D341Med (cell line): ENCODE results near the gene AGFG1.

Experiments
- DNase-seq: peaks from one replicate; pipeline ENCODE4 v3.0.0; 2012; ENCODE audit warnings: low spot score

The AGFG1 gene

DNA sequence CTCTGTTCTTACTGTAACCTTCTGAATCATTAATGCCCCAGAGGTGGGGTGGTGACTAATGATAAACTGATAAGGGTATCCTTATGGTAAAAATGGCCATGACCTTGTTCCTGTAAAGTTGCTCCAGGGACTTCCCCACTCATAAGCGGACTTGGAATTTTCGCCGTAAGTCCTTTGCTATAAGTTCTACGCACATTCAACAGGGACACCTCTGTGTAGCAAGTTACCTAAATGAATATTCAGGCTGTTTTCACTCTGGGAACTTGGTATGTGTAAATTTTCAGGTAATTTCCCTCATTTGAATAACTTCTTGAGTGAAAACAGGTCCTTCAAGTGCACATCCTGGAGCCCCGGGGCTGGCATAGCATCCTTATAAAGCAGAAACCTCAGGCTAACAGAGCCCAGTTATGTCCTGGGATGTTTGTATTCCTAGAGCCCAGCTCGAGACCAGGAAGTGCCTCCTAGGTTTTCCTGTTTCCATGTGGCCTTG, 9.4 kb upstream of the AGFG1 start:
- DNase-seq, result no peak

DNA sequence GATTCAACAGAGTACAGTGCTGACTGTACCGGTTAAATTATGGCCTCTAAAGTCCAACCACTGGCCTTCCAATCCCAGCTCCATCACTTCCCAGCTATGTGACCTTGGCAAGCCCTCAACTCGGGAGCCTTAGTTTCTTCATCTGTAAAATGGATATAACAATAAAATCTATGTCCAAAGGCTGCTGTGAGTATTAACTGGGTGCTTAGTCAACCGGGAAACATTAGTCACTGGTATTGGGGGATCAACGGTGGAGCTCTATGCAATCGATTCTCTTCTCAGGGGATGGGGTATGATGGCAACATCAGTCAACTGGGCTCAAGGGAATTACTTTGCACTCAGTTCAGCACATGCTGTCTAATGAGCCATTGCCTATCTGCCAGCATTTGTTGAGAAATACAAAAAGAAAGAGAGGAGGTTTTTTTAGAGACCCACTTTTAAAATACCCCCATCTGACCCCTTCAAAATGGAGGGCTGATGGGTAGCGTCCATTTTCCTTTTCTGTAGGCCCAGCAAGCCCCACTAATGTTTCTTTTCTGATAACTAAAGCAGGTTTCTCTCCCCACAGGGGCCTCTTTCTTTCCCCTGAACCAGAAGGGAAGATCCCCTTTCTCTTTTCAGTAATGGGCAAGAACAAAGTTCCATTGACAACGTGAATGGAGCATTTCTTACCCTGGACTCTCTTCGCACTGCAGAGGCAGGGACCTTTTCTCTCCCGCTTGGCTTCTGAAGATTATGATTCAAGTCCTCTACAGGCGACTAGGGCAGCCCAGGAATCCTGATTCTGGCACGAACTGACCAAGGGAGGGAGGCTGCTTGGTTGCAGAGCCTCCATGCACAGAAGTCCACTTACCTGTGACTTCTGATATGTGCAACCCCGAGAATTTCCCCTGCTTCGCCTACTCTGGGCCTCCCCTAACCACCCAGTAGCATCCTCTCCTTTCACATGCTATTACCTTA, 8.7 kb upstream of the AGFG1 start:
- no peak for DNase-seq

DNA sequence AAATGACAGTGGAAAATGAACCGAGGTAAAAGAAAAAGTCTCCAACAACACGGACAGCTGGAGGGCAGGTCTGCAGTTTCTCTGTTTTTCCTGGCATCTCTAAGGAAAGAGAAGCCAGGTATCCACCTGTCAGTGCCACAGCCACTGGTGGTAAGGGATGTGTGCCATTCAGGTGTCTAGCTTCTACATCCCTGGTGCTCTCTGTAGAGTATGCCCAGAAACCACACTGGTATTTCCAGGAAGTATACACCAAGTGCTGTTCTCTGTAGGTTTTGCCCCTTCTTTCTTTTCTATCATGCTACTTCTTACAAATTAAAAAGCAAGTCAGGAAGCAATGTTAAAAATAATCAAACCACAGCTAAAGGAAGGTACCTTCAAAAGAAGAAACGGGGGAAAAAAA, 7.6 kb upstream of the AGFG1 start:
- no peak for DNase-seq

DNA sequence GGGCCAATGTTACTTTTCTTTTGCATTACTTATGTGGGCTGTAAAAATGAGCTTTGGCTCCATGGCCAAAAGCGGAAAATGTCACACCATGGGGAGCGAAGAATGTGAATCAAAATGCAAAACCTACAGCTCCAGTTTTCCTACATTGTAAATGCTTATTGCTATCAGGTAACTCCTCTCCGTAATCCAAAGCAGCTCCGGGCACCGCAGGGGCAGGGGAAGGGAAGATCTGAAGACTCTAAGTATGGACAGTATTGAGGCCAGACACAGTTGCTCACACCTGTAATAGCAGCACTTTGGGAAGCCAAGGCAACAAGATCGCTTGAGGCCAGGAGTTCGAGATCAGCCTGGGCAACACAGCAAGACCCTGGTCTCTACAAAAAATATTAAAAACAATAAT, 7.1 kb upstream of the AGFG1 start:
- no peak for DNase-seq

DNA sequence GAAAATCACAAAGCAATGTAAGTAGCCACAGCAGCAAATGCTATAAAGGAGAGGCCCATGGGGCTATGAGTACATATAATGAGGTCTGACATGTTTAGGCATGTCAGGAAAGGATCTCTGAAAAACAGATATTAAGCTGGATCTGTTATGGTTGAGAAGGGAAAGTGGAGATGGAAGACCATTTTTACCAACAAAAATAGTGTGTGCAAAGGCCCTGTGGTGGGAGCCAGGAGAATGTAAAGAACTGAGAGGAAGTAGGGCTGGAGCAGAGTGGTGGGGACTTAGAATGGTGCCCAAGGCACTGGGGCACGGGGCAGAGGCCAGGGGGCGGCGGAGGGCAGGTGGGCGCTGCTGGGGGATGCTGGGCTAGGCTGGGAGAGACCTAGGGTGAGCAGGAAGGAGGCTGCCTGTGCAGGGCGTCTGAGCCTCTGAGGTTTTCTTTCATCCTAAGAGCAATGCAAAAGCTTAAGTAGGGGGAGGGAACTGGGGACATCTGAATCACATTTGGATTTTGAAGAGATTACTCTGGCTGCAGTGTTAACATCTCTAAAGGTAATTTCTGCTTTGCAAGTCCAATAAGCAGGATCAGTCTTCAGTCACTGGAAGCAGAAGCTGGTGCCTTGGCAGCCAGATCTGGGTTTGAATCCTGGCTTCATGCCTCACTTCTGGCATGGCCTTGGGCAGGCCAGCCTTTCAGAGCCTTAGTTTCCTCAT, 4.9 kb upstream of the AGFG1 start:
- no peak for DNase-seq

DNA sequence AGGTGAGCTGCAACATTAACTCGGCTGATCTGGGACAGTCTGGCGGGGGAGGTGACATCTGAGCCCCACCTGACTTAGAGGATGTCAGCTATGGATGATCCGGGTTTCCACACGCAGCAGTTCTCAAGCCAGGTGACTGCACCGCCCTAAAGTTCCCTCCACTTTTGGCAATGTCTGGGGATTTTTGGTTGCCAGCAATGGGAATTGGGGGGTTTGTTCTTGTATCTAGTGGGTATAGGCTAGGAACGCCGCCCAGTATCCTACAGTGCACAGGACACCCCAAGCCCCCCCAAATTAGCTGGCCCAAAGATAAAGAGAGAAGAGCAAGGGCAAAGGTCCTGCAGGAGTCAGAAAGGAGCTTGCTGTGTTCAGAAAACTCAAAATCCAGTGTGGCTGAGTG, 544 bp upstream of the AGFG1 start:
- DNase-seq, result no peak

DNA sequence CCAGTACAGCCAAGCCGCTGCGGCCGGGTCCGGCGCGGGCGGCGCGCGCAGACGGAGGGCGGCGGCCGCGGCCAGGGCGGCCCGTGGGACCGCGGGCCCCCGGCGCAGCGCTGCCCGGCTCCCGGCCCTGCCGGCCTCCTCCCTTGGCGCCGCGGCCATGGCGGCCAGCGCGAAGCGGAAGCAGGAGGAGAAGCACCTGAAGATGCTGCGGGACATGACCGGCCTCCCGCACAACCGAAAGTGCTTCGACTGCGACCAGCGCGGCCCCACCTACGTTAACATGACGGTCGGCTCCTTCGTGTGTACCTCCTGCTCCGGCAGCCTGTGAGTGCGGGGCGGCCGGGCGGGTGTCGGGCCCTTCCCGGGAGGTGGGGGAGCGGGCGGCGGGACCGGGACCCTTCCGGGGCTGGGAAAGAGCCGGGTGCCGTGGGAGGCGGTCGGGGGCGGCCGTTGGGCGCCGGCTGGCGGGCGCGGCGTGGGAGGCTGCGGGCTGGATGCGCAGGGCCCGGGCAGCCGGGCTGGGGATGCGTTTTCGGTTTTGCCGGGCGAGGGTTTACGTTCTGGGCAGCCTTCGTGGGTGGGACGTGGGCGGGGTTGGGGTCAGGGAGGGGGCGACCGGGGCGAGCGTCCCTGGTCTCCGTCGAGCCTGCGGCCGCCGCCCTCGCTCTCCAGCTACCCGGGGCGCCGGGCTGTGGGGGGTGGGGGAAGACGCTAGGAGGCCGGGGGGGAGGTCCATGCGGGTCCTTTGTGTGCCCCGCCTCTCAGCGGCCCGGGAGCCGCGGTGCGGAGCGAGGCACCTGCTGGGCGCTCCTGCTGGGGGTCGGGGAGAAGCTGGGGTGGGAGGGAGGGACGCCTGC, 537 bp downstream of the AGFG1 start:
- DNase-seq, result peak; percentile 78

DNA sequence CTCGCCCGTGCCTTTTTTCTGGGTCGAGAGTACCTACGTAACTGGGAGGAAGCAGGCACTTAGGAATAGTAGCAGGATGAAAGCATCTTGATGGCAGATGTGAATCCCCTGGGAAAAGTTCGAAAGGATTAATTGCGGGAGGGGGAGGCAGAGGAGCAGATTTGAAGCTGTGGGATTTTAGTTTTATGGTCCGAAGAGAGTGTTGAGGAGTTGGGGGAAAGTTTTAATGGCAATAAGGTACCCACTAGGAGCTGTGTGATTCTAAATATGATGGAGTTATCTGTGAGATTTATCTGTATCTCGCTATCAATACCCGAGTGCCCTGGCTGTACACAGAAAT, 1.1 kb downstream of the AGFG1 start:
- DNase-seq, result no peak

DNA sequence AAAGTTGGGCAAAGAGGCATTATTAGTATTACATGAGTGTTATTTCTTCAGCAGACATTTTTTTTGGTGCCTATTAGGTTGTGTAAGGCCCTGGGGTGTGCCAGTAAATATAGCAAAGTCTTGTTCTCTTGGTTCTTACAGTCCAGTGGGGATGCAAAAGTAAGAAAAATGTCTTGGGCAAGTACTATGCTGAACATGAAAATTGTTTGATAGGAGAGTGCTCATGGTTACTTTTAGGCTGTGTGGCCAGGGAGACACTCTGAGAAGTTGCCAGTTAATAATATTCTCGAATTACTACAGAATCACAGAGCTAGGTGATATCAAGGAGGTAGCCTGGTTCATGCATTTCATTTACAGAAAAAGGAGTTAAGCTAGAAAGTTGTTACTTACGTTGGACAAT, 1.9 kb downstream of the AGFG1 start:
- no peak for DNase-seq

DNA sequence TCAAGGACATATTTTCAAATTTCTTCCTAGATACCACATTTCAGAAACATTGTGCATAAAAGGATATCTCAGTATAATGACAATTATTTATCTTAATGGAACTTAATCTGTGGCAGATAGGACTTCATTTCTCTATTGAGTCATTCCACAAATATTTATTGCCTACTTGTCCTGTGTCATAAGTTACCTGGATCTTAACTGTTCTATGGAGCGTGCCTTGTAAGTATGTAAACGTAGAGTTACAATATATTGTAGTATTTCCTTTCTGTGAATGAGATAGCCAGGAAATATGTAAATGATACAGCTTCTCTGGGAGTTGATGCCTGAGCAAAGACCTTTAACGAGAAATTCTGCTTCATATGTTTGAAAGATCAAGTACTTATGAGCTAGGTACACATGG, 2.5 kb downstream of the AGFG1 start:
- no peak for DNase-seq

DNA sequence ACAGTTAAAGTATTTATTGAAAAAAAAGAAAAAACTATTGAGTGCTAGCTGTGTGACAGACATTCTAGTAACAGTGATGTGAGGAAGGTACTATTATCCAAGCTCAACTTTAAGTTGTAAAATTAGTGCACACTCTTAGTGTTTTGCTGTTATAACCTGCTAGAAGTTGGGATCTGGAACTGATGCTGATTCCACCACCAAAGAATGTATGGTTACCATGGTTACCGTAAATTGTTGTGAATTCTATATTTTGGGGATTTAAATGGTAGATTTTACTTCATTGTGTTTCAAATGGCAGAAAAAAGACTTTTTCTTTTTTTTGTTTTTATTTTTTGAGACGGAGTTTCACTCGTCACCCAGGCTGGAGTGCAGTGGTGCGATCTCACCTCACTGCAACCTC, 5.3 kb downstream of the AGFG1 start:
- no peak for DNase-seq

DNA sequence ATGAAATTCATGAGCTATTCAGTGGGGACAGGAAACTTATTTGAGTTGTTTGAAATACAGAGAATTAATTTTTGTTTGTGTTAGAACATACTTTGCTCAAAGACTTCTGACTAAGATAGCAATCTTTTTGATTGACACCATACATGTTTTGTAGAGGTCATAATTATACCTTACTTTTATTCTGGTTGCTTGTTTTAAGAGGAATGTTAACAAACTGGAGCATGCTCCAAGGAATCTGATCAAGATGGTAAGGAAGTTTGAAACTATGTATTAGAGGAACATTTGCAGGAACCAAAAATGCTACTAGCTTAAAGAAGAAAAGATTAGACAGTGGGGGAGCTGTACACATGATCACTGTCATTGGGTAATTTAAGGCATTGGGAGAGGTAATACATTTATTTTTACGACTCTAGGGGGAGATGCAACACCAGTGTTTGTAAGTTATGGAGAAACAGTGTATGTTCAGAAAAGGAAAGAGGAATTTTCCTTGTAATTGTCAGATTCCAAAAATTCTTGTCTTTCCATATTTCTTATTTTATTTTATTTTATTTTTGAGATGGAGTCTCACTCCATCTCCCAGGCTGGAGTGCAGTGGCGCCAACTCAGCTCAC, 8.0 kb downstream of the AGFG1 start:
- DNase-seq, result no peak

DNA sequence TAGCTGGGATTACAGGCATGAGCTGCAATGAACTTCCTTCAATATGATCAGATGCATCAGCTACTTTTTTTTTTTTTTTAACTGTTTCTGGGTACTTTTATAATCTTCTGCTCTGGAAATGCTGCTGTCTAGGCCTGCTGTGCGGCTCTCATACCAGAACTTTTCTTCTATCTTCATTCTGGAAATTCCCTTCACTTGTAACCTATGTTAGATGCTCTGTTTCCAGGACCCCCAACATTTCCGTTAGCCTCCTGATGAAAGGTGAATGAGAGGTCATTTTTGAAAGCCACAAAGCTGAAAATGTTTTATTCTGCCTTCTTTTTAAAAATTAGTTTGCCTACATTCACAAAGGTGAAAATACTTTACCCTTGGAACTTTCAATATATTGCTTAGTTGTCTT, 8.6 kb downstream of the AGFG1 start:
- no peak for DNase-seq

DNA sequence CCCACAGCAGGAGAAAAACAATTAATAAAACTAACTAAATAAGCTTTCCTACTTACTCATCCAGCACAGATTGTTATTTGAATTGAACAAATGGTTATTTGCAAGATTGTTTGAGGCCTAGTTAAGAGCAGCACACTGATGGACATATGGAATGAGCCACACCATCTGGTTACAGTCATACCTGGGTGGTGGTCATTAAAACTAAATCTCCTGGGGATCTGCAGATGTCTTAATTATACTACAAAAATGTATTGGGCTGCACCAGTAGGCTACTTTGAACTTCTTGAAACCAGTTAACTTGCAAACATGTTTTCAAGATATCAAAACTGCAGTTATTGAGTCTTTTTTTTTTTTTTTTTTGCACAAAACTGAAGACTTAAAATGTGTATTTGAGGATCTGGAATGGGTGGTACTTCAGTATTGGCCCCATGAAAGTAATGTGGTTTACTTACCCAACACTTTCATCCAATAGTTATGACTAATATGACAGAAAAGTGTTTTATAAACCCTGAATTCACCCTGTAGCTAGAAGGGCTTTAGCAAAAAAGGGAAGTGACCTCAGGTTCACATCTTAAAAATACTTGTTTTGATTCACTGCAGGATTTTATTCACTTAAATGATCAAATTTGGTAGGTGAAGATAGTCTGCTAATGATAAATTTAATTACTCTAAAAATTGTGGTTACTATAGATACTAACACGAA, 10.8 kb downstream of the AGFG1 start:
- DNase-seq, result no peak

DNA sequence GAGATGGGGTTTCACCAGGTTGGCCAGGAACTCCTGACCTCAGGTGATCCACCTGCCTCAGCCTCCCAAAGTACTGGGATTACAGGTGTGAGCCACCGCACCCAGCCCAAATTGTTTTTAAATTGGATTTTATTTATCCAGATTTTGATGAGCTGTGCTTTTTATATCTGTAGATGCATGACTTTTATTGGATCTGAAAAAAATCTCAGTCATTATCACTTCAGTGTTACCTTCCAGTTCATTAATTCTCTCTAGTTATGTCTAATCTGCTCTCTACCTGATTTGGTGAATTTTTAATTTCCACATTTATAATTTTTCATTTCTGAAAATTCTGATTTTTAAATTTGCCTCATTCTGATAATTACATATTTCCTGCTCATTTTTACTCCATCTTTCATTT, 13.5 kb downstream of the AGFG1 start:
- no peak for DNase-seq

DNA sequence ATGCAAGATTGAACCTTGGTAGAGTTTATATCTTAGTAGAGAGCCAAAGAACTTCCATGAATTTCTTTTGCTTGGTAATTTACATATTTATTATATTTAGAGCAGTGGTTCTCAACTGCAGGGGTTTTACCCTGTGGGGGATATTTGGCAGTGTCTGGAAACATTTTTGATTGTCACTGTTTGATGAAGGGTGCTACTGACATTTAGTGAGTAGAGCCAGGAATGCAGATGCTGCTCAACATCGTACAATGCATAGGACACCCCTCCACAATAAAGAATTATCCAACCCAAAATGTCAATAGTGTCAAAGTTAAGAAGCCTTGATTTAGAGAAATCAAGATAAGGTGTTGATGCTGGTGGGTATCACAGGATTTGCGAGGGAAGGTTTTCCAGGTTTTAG, 14.7 kb downstream of the AGFG1 start:
- no peak for DNase-seq

DNA sequence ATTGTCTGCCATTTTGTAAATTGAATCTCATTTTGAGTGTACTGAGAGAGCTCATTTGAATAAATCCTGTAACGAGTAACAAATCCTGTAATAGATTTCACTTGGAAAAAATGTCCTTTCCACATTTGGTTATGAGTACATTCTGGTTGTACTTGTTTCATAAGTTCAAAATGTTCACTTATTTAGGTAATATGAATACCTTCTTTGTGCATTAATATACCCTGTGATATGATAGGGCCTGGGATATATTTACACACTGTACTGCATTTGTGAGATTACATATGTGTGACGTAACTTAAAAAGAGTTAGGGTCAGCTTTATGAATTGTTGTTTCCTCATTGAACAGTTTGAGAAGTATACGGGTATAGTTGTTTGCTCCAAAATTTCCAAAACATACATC, 16.1 kb downstream of the AGFG1 start:
- DNase-seq, result no peak

DNA sequence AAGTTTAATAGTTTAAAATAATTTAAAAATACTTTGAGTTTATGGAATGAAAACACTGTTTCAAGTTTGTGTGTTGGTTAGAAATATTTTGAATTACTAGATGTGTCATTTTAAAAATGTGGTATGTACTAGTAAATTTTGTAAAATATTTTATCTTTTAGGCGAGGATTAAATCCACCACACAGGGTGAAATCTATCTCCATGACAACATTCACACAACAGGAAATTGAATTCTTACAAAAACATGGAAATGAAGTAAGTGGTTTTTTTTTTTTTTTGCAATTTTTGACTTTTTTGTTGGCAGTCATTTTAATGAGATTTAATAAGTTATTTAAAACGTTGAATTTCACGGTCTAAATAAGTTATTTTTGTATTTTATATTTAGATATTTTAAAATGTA, 19.4 kb downstream of the AGFG1 start:
- no peak for DNase-seq

DNA sequence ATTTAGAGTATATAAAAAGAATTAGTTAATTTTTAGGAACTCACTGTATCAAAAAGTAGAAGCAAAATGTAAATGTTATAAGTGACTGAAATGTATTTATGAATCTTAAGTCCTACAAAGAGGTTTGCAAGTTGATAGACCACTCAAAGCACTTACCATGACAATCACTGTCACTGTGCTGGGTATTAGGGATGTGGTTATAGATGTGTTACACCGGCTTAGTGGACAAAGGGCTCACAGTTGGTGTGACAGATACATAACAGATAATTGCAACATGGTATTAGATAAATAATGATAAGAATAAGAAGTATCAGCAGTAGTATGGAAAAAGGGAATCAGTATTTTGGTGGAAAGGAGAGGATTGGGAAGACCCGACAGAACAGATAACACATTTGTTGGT, 21.6 kb downstream of the AGFG1 start:
- no peak for DNase-seq

DNA sequence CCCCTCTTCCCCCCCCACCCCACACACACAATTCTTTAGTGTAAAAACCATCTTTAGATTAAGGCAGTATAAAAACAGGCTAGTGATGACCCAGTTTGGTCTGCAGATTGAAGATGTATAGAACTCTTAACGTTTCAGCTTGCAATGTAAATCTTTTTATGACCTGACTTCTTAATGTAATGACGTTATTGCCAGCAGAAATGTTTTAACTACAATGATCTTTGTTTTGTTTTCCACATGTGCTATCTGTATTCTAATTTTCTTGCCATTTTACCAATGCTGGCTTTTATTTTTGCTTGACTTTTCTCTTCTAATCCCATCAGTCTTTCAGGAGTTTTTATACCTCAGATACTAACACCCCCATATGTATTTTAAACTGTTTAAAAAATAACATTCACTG, 25.2 kb downstream of the AGFG1 start:
- DNase-seq, result no peak

DNA sequence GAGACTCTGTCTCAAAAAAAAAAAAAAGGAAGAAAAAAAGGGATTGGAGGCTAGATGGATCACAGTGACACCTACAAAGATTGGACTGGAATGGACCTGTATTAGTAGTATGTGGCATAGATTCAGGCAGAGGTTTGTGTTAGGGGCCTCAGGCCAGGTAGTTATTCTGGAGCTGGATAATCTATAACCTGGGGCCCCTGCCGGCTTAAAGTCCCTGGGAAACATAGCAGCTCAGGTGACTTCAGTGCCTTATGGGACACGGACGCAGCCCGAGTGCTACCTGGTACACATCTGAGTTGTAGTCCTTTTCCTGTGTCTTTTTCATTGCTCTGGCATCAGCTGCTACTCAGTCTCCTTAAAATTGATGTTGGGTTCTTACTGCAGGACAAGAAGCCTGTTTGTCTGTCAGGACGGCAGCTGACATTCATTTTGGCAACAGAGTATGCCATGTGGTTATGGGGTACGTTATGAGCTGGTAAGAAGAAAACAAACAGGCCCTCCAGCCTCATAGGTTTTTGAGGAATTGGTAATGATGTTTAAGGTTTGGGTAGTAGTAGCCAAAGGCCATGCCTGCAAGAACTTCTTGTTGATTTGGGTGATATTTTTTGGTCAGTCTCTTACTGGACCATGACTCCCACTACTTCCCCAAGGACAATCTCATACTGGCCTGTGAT, 27.8 kb downstream of the AGFG1 start:
- no peak for DNase-seq
